Measurements from ENCODE around the gene SEZ6L2. TPM values are rescaled to one million over a fixed set of nuclear protein-coding genes. Genes with fewer than 3 reads are reported as not detected.

Gene SEZ6L2
- total RNA-seq, 1 experiment from 2014 or later = 44.7 TPM

- Histone ChIP-seq H2BK15ac (ENCODE audit: low read depth, low read length) (no peak overlapping the region), H3K4me1 (ENCODE audit: insufficient read depth, low read length) (no peaks in the 10 kb centered on the region), H3K4ac (ENCODE audit: low read depth, low read length) (no peak overlapping the region), H2AFZ (ENCODE audit: low read length) (no peak overlapping the region), H3K9me3 (ENCODE audit: control insufficient read depth, low read depth, low read length) (no peaks in the 10 kb centered on the region), H4K5ac (ENCODE audit: insufficient read length, low read depth, low read length) (no peak overlapping the region), H3K18ac (ENCODE audit: insufficient read length, low read depth, low read length) (no peak overlapping the region), H3K27ac (ENCODE audit: insufficient read length, low read depth, low read length) (no peak overlapping the region), H3K27me3 (ENCODE audit: insufficient read depth, low read length) (no peaks in the 10 kb centered on the region), H2AK5ac (ENCODE audit: insufficient read length, low read length) (no peak overlapping the region), H3K23me2 (ENCODE audit: insufficient read length, low read depth, low read length, poor library complexity, severe bottlenecking) (no peaks in the 10 kb centered on the region), H4K8ac (replicated peaks; ENCODE audit: insufficient read length, low read depth, low read length) (no peak overlapping the region), H2BK120ac (ENCODE audit: low read depth, low read length, poor library complexity, severe bottlenecking) (no peak overlapping the region), H3K56ac (ENCODE audit: insufficient read length, low read depth, low read length) (no peak overlapping the region), H3K79me1 (ENCODE audit: insufficient read depth, low read depth, low read length, poor library complexity, severe bottlenecking) (no peaks in the 10 kb centered on the region), H3K14ac (ENCODE audit: insufficient read depth, low read length) (no peak overlapping the region; the same call in 1 of the 2 replicates), H2BK5ac (ENCODE audit: insufficient read length, low read length) (no peak overlapping the region), H3K23ac (ENCODE audit: insufficient read length, low read depth, low read length) (no peak overlapping the region), H2BK12ac (ENCODE audit: insufficient read length, low read depth, low read length) (no peak overlapping the region), H3K79me2 (ENCODE audit: insufficient read depth, low read length) (no peaks in the 10 kb centered on the region), H3K9ac (ENCODE audit: extremely low read depth, insufficient read length, low read length) (no peak overlapping the region), H3K4me2 (ENCODE audit: insufficient read depth, insufficient read length, low read length) (no peak overlapping the region), H4K91ac (ENCODE audit: insufficient read length, low read depth, low read length) (no peak overlapping the region), H2BK20ac (ENCODE audit: low read depth, low read length, poor library complexity, severe bottlenecking) (no peak overlapping the region), H3T11ph (ENCODE audit: low read length) (no peak overlapping the region), H4K20me1 (ENCODE audit: control insufficient read depth, insufficient read depth, insufficient read length) (no peaks in the 10 kb centered on the region)
- WGBS (ENCODE audit: extremely low coverage, insufficient read length, low lambda C conversion rate) = no CpG with 5 or more reads among the region's 23 CpGs
- Mint-ChIP-seq H3K27me3 (ENCODE audit: low read depth) (no peaks in the 10 kb centered on the region), H3K27ac (no peak overlapping the region), H3K9me3 (no peaks in the 10 kb centered on the region), H3K4me1 (no peaks in the 10 kb centered on the region), H3K4me3 (no peak overlapping the region; a peak in 1 of 5 replicates), H3K36me3 (ENCODE audit: insufficient read depth in 1 of 3, low read depth in 3 of 3) (no peaks in the 10 kb centered on the region)
- no peak for DNase-seq
- TF ChIP-seq, protein P1, sequence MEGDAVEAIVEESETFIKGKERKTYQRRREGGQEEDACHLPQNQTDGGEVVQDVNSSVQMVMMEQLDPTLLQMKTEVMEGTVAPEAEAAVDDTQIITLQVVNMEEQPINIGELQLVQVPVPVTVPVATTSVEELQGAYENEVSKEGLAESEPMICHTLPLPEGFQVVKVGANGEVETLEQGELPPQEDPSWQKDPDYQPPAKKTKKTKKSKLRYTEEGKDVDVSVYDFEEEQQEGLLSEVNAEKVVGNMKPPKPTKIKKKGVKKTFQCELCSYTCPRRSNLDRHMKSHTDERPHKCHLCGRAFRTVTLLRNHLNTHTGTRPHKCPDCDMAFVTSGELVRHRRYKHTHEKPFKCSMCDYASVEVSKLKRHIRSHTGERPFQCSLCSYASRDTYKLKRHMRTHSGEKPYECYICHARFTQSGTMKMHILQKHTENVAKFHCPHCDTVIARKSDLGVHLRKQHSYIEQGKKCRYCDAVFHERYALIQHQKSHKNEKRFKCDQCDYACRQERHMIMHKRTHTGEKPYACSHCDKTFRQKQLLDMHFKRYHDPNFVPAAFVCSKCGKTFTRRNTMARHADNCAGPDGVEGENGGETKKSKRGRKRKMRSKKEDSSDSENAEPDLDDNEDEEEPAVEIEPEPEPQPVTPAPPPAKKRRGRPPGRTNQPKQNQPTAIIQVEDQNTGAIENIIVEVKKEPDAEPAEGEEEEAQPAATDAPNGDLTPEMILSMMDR (conservative IDR thresholded peaks at IDR 0.05) = no peak
These were observed 57.7 kb downstream of the SEZ6L2 start for GRCh38 chr16:29841631-29842030.

All from H9 (cell line).